KMS-11 (cell line): ENCODE data around the gene TGFB3.

Source experiments
- H2AFZ ChIP-seq: fragments of 200-600 bp; sonication (generic); 2 replicates; pipeline ENCODE4 v1.6.1; 2016; ENCODE audit warnings: antibody characterized with exemption, mixed run types, low read depth
- H3K27ac ChIP-seq: fragments of 200-600 bp; sonication (generic); 2 replicates; pipeline ENCODE4 v1.6.1; 2016; ENCODE audit warnings: mild to moderate bottlenecking, mixed run types
- H3K27me3 ChIP-seq: fragments of 200-600 bp; sonication (generic); 2 replicates; pipeline ENCODE4 v1.6.1; 2017; ENCODE audit warnings: mild to moderate bottlenecking, low read depth, mixed run types, moderate library complexity; ENCODE audit not compliant: insufficient read depth
- H3K36me3 ChIP-seq: fragments of 200-600 bp; sonication (generic); 2 replicates; pipeline ENCODE4 v1.6.1; 2017; ENCODE audit warnings: mild to moderate bottlenecking, mixed run types; ENCODE audit not compliant: insufficient read depth
- H3K4me1 ChIP-seq: fragments of 200-600 bp; sonication (generic); 2 replicates; pipeline ENCODE4 v1.6.1; 2016; ENCODE audit warnings: mild to moderate bottlenecking, low read depth, mixed run types; ENCODE audit not compliant: poor library complexity, severe bottlenecking
- H3K4me2 ChIP-seq: fragments of 200-600 bp; sonication (generic); 2 replicates; pipeline ENCODE4 v1.7.0; 2016; ENCODE audit warnings: mild to moderate bottlenecking, mixed run types
- H3K4me3 ChIP-seq: fragments of 200-600 bp; sonication (generic); IDR thresholded peaks from 2 replicates; pipeline ENCODE4 v1.6.1; 2017; ENCODE audit warnings: low read depth, low read length, mixed read lengths; ENCODE audit not compliant: insufficient read depth
- H3K79me2 ChIP-seq: fragments of 200-600 bp; sonication (generic); 2 replicates; pipeline ENCODE4 v1.6.1; 2016; ENCODE audit warnings: low read depth, mixed run types; ENCODE audit not compliant: insufficient read depth
- H3K9ac ChIP-seq: fragments of 200-600 bp; sonication (generic); 2 replicates; pipeline ENCODE4 v1.6.1; 2016; ENCODE audit warnings: mild to moderate bottlenecking, mixed run types
- H4K20me1 ChIP-seq: fragments of 200-600 bp; sonication (generic); 2 replicates; pipeline ENCODE4 v1.6.1; 2016; ENCODE audit warnings: mild to moderate bottlenecking, mixed run types; ENCODE audit not compliant: insufficient read depth
- TF ChIP-seq, protein P1 (sequence below): fragments of 200-600 bp; sonication (generic); conservative IDR thresholded peaks from 2 replicates; pipeline ENCODE4 v1.6.1; 2017; ENCODE audit warnings: low read depth, mild to moderate bottlenecking, antibody characterized with exemption, low read length, moderate library complexity, mixed read lengths

TGFB3 gene

DNA sequence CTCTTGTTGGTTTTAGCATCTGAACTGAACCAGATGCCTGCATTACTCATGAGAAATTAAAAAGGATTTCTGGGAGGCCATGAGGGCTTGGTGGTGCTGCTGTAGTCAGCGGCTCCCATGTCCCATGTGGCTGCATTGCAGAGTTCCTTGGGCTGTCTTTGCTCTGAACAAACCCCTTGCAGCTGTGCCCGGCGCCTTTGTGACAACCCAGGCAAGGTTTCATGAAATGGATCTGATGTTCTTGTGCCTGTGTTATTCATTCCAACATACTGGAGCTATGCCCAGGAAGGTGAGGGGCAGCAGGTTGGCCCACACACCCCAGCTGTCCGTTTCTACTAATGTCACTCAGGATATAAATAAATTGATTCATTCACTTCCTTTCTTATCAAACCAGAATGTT is 40.8 kb downstream of the TGFB3 start:
- Histone ChIP-seq H3K36me3 (no peaks in the 10 kb centered on the region), H3K27me3 (no peaks in the 10 kb centered on the region), H3K4me3 (no peak overlapping the region), H3K79me2 (no peaks in the 10 kb centered on the region), H3K4me1 (no peaks in the 10 kb centered on the region), H3K9ac (no peak overlapping the region), H4K20me1 (no peaks in the 10 kb centered on the region), H2AFZ (no peak overlapping the region), H3K27ac (no peak overlapping the region), H3K4me2 (no peak overlapping the region)
- TF ChIP-seq, protein P1, sequence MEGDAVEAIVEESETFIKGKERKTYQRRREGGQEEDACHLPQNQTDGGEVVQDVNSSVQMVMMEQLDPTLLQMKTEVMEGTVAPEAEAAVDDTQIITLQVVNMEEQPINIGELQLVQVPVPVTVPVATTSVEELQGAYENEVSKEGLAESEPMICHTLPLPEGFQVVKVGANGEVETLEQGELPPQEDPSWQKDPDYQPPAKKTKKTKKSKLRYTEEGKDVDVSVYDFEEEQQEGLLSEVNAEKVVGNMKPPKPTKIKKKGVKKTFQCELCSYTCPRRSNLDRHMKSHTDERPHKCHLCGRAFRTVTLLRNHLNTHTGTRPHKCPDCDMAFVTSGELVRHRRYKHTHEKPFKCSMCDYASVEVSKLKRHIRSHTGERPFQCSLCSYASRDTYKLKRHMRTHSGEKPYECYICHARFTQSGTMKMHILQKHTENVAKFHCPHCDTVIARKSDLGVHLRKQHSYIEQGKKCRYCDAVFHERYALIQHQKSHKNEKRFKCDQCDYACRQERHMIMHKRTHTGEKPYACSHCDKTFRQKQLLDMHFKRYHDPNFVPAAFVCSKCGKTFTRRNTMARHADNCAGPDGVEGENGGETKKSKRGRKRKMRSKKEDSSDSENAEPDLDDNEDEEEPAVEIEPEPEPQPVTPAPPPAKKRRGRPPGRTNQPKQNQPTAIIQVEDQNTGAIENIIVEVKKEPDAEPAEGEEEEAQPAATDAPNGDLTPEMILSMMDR, result no peak

GRCh38 chr14:75939200-75939599 is 42.6 kb downstream of the TGFB3 start:
- Histone ChIP-seq H3K4me3 (no peak overlapping the region), H3K27me3 (no peaks in the 10 kb centered on the region), H3K79me2 (no peaks in the 10 kb centered on the region), H3K4me2 (no peak overlapping the region), H3K36me3 (no peaks in the 10 kb centered on the region), H3K4me1 (no peaks in the 10 kb centered on the region), H3K27ac (no peak overlapping the region), H4K20me1 (no peaks in the 10 kb centered on the region), H2AFZ (no peak overlapping the region), H3K9ac (no peak overlapping the region)
- TF ChIP-seq, protein P1, result no peak

- no peaks in the 10 kb centered on the region for H3K27me3 ChIP-seq
- no peak overlapping the region for H2AFZ ChIP-seq
- no peak overlapping the region for H3K27ac ChIP-seq
- no peaks in the 10 kb centered on the region for H4K20me1 ChIP-seq
- no peaks in the 10 kb centered on the region for H3K4me1 ChIP-seq
- no peak overlapping the region for H3K4me2 ChIP-seq
- H3K36me3 ChIP-seq, result no peaks in the 10 kb centered on the region
- no peak overlapping the region for H3K9ac ChIP-seq
- TF ChIP-seq, protein P1, result no peak
- no peak overlapping the region for H3K4me3 ChIP-seq
- H3K79me2 ChIP-seq, result no peaks in the 10 kb centered on the region
These were observed 46.7 kb downstream of the TGFB3 start for GRCh38 chr14:75934998-75935628.

DNA sequence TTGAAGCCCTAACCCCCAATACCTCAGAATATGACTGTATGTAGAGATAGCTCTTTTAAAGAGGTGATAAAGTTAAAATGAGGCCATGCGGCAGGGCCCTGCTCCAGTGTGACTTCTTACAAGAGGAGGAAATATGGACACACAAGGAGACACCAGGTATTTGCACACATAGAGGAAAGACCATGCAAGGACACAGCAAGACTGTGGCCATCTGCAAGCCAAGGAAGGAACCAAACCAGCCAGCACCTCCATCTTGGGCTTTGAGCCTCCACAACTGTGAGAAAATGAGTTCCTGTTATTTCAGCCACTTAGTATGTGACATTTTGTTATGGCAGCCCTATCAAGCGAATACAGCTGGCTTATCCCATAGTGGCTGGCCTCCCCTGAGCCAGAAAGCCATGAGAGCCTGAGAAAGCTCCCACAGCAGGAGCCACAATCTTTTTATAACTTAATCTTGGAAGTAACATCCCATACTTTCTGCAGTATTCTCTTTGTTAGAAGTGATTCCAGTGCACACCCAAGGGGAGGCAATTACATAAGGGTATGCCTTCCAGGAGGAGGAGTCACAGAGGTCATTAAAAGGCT is 48.0 kb downstream of the TGFB3 start:
- Histone ChIP-seq H3K27me3 (no peaks in the 10 kb centered on the region), H3K9ac (no peak overlapping the region), H3K27ac (no peak overlapping the region), H3K36me3 (no peaks in the 10 kb centered on the region), H2AFZ (no peak overlapping the region), H3K4me2 (no peak overlapping the region), H3K4me1 (no peaks in the 10 kb centered on the region), H4K20me1 (no peaks in the 10 kb centered on the region), H3K79me2 (no peaks in the 10 kb centered on the region), H3K4me3 (no peak overlapping the region)
- TF ChIP-seq, protein P1, result no peak
